Measurements from ENCODE around the gene DYNLL1.
A peak's percentile ranks its signal among the peaks of the same experiment; 100 is the strongest.
"Not testable (repeated sequence)": the region's sequence is repeated elsewhere in the genome, so short reads cannot be mapped to it uniquely, and the experiment has no call there.

The DYNLL1 gene

GRCh38 chr12:120495731-120496412 is at the start of gene DYNLL1:
Gene DYNLL1 (plus strand): TSS chr12:120496113. CDS start chr12:120496422, 309 bp downstream.
- TF ChIP-seq CTCF (IDR thresholded peaks at IDR 0.05; ENCODE audit: low read depth, low read length), result no peak
- peak within 1 kb of the TSS; percentile 91 for H3K4me3 ChIP-seq (ENCODE audit: low read depth, low read length)

- H3K4me3 ChIP-seq (ENCODE audit: low read depth, low read length), result peak overlapping the region; percentile 100
These were observed 49.1 kb upstream of the DYNLL1 start for GRCh38 chr12:120446844-120447178.

GRCh38 chr12:120447992-120448391 is 47.9 kb upstream of the DYNLL1 start:
- H3K4me3 ChIP-seq (ENCODE audit: low read depth, low read length), result no peak overlapping the region
- no peak for TF ChIP-seq CTCF (IDR thresholded peaks at IDR 0.05; ENCODE audit: low read depth, low read length)

- H3K4me3 ChIP-seq (ENCODE audit: low read depth, low read length), result not testable (repeated sequence)
These were observed 43.4 kb upstream of the DYNLL1 start for GRCh38 chr12:120452524-120452923.

- no peak for TF ChIP-seq CTCF (IDR thresholded peaks at IDR 0.05; ENCODE audit: low read depth, low read length)
- no peak overlapping the region for H3K4me3 ChIP-seq (ENCODE audit: low read depth, low read length)
These were observed 42.7 kb upstream of the DYNLL1 start for GRCh38 chr12:120453060-120453750.

- no peak overlapping the region for H3K4me3 ChIP-seq (ENCODE audit: low read depth, low read length)
- TF ChIP-seq CTCF (IDR thresholded peaks at IDR 0.05; ENCODE audit: low read depth, low read length), result peak; percentile 77
These were observed 41.9 kb upstream of the DYNLL1 start for GRCh38 chr12:120453977-120454376.

- H3K4me3 ChIP-seq (ENCODE audit: low read depth, low read length), result no peak overlapping the region
- TF ChIP-seq CTCF (IDR thresholded peaks at IDR 0.05; ENCODE audit: low read depth, low read length), result no peak
These were observed 40.6 kb upstream of the DYNLL1 start for GRCh38 chr12:120455302-120455701.

GRCh38 chr12:120457133-120457532 is 38.8 kb upstream of the DYNLL1 start:
- TF ChIP-seq CTCF (IDR thresholded peaks at IDR 0.05; ENCODE audit: low read depth, low read length), result peak; percentile 32
- H3K4me3 ChIP-seq (ENCODE audit: low read depth, low read length), result no peak overlapping the region
